HepG2 (cell line): Measurements from ENCODE around the gene TRABD. TPM values are rescaled to one million over a fixed set of nuclear protein-coding genes. Genes with fewer than 3 reads are reported as not detected.

Source experiments
- ATAC-seq: fragments of 200-7000 bp; cut with Tn5 transposase; 3 replicates; pipeline ENCODE4 v1.9.1; 2020; ENCODE audit warnings: mild to moderate bottlenecking, moderate library complexity
- BruUV-seq: library from RNA; stranded (reverse); fragments of 400-500 nt; replicated peaks from 2 replicates; lab custom pipeline; 2021; lab: Mats Ljungman, UMichigan
- CTCF ChIA-PET: fragments of 300-600 bp; formaldehyde crosslinking; extraction: SDS; loops from one replicate; lab custom pipeline; 2021; ENCODE audit warnings: low total read pairs, inconsistent platforms, low intra/inter-chr PET ratio; lab: Yijun Ruan, JAX
- POLR2A ChIA-PET: fragments of 350-600 bp; sonication (Branson Sonifier 250); formaldehyde crosslinking; loops from one replicate; lab custom pipeline; 2020; ENCODE audit warnings: antibody characterized with exemption, inconsistent platforms; lab: Yijun Ruan, JAX
- DNase-seq: peaks from one replicate; pipeline ENCODE4 v3.0.0-alpha.2; 2015; ENCODE audit warnings: low spot score
- FAIRE-seq: peaks from 3 replicates; lab custom pipeline; 2011; peaks lifted over from hg19 to GRCh38; lab: Jason Lieb, UNC
- H2AFZ ChIP-seq: one replicate; pipeline ENCODE4 v1.6.1; 2011; ENCODE audit warnings: low read length, inconsistent platforms
- H3K27ac ChIP-seq: fragments of 300-600 bp; 3 replicates; pipeline ENCODE4 v1.8.0; 2011; ENCODE audit warnings: mixed run types, mild to moderate bottlenecking, mixed read lengths, low read length, inconsistent platforms; ENCODE audit not compliant: insufficient read depth; ENCODE audit errors: extremely low read length
- H3K27me3 ChIP-seq, 2 experiments: fragments of 200-600 bp in 1 of 2; 2 replicates in 1 of 2; 3 replicates in 1 of 2; pipeline versions ENCODE4 v1.6.0 to v1.8.0; 2011; ENCODE audit warnings: low read length in 2 of 2, mild to moderate bottlenecking in 2 of 2, moderate library complexity in 2 of 2, inconsistent platforms in 1 of 2; ENCODE audit not compliant: insufficient read depth in 2 of 2, control insufficient read depth in 1 of 2
- H3K36me3 ChIP-seq, 2 experiments: fragments of 200-600 bp in 1 of 2; replicated peaks in 1 of 2; 2 replicates in 1 of 2; 3 replicates in 1 of 2; pipeline versions ENCODE4 v1.5.1 to v1.8.0; 2011; ENCODE audit warnings: low read length in 2 of 2, inconsistent platforms in 1 of 2; ENCODE audit not compliant: insufficient read depth in 2 of 2, control insufficient read depth in 1 of 2
- H3K4me1 ChIP-seq: 2 replicates; pipeline ENCODE4 v1.5.1; 2012; ENCODE audit warnings: low read length, inconsistent platforms; ENCODE audit not compliant: insufficient read depth
- H3K4me2 ChIP-seq: 2 replicates; pipeline ENCODE4 v1.6.0; 2011; ENCODE audit warnings: low read depth, low read length, inconsistent platforms
- H3K4me3 ChIP-seq, 3 experiments: fragments of 200-600 bp in 1 of 3; sonication (generic), shearing (Covaris generic) in 1 of 3; replicated peaks in 1 of 3; 2 replicates each; pipeline ENCODE4 v1.5.1; 2011 to 2016; ENCODE audit warnings: low read length in 3 of 3, inconsistent platforms in 2 of 3, low read depth in 2 of 3, mild to moderate bottlenecking in 2 of 3, control low read depth in 1 of 3, mixed read lengths in 1 of 3; ENCODE audit not compliant: insufficient read depth in 1 of 3
- H3K79me2 ChIP-seq: one replicate; pipeline ENCODE4 v1.6.1; 2011; ENCODE audit warnings: low read length, inconsistent platforms; ENCODE audit not compliant: insufficient read depth
- H3K9ac ChIP-seq: 2 replicates; pipeline ENCODE4 v1.6.0; 2011; ENCODE audit warnings: mild to moderate bottlenecking, low read depth, low read length, inconsistent platforms; ENCODE audit not compliant: insufficient read depth
- H3K9me3 ChIP-seq: 2 replicates; pipeline ENCODE4 v1.5.1; 2012; ENCODE audit warnings: mild to moderate bottlenecking, low read length
- H4K20me1 ChIP-seq: 2 replicates; pipeline ENCODE4 v1.6.0; 2011; ENCODE audit warnings: inconsistent platforms, mild to moderate bottlenecking, low read length, moderate library complexity; ENCODE audit not compliant: insufficient read depth
- AGO1 ChIP-seq: fragments of 200-400 bp; formaldehyde crosslinking; IDR thresholded peaks from 2 replicates; pipeline ENCODE4 v1.6.1; 2017; ENCODE audit warnings: mild to moderate bottlenecking, low read depth, low read length, moderate library complexity; ENCODE audit not compliant: poor library complexity, severe bottlenecking
- ATF3 ChIP-seq: sonication (generic); formaldehyde crosslinking; IDR thresholded peaks from 2 replicates; pipeline ENCODE4 v1.4.0; 2020; ENCODE audit warnings: missing genetic modification reagents
- NR2F2 ChIP-seq: IDR thresholded peaks from 2 replicates; pipeline ENCODE4 v1.6.1; 2012; ENCODE audit warnings: low read depth, inconsistent platforms, borderline replicate concordance
- RCOR2 ChIP-seq: IDR thresholded peaks from 2 replicates; pipeline ENCODE4 v1.6.1; 2016; ENCODE audit warnings: missing biosample characterization, missing genetic modification reagents
- TOE1 ChIP-seq: sonication (generic); formaldehyde crosslinking; IDR thresholded peaks from 2 replicates; pipeline ENCODE4 v1.4.0; 2020; ENCODE audit warnings: mild to moderate bottlenecking, missing genetic modification reagents
- ZNF674 ChIP-seq: sonication (generic); formaldehyde crosslinking; IDR thresholded peaks from 2 replicates; pipeline ENCODE4 v1.5.0; 2020; ENCODE audit warnings: low read depth, mild to moderate bottlenecking, missing genetic modification reagents
- ZNF75D ChIP-seq: sonication (generic); formaldehyde crosslinking; IDR thresholded peaks from 2 replicates; pipeline ENCODE4 v1.8.1; 2023; ENCODE audit warnings: missing genetic modification reagents, mild to moderate bottlenecking, borderline replicate concordance
- WGBS: methylation state at CpG from one replicate; pipeline ENCODE4 v1.1.6; 2017; ENCODE audit warnings: low lambda C conversion rate; 5-methylcytosine and 5-hydroxymethylcytosine counted together
- in situ Hi-C: cut with HindIII; loops from 2 replicates; pipeline ENCODE4 v1.10.0; 2017; ENCODE audit warnings: low pct_unique_long_range_greater_than_20kb; ENCODE audit not compliant: extremely low pct_ligation_motif_present
- intact Hi-C: fragments of 100-400 bp; cut with micrococcal nuclease; formaldehyde crosslinking; loops from one replicate; pipeline ENCODE4 v1.10.0; 2022; ENCODE audit not compliant: unreplicated experiment
- polyA plus RNA-seq, 8 experiments: library from polyadenylated mRNA; depleted of rRNA in 3 of 8; stranded (reverse) in 7 of 8; unstranded in 1 of 8; fragments of >200 nt; fragmentation: Illumina TruSeq in 4 of 8; extraction: Trizol in 4 of 8; gene quantifications; 2 replicates each; pipeline versions ENCODE4 v1.2.1 to v1.2.3, GENCODE V29; 2011 to 2016; ENCODE audit warnings: low read depth in 4 of 8, missing spikeins in 1 of 8, mixed read lengths in 1 of 8; ENCODE audit not compliant: insufficient read depth in 1 of 8
- total RNA-seq, 5 experiments: library from RNA; depleted of rRNA; stranded (reverse); fragments of >200 nt; fragmentation: Illumina TruSeq; extraction: Trizol; gene quantifications; 2 replicates each; pipeline ENCODE4 v1.2.3, GENCODE V29; 2016; ENCODE audit warnings: low read depth in 1 of 5
- TF ChIP-seq, protein P1 (sequence below): sonication (generic); formaldehyde crosslinking; IDR thresholded peaks from 2 replicates; pipeline ENCODE4 v1.4.0; 2020; ENCODE audit warnings: missing genetic modification reagents

The TRABD gene
- total and polyA plus RNA-seq, 2 of the 13 experiments (the other 11 are each of a cell fraction or from before 2014, with no cell fraction given), result 21.5 to 28.9 TPM

DNA sequence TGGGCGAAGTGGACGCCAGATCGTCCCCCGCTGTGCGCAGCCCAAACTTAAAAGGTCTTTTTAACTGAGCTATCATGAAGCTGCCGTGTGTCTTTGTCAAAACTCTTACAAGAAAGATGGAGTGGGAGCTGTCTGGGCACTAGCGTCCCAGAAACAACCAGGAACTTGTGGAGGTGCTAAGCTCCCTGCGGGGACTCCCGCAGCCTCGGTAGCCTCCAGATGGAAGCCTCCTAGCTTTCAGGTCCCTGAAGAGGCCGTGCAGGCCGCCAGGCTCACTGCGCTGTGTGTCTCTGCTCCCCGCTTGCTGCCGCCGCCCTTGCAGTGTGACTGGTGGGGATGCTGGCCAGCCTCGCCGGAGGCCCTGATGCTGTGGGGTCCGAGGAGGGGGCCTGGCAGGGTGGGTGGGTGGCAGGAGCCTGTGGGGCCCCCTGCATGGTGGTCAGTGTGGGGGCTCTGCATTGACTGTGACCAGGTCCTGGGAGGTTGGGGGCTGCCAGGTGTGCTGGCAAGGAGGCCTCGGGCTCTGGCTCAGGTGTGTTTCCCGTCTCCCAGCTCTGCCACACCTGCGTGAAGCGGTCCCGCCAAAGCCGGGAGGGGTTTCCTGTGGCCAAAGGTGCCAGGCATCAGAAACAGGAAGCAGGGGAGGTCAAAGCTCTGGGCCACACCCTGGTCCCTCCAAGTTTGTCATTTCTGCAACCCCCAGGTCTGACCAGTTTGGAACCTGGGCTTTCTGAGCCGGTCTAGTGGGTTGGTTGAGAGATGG lies 1.2 kb downstream of the TRABD start (continued):
- TF ChIP-seq, protein P1, sequence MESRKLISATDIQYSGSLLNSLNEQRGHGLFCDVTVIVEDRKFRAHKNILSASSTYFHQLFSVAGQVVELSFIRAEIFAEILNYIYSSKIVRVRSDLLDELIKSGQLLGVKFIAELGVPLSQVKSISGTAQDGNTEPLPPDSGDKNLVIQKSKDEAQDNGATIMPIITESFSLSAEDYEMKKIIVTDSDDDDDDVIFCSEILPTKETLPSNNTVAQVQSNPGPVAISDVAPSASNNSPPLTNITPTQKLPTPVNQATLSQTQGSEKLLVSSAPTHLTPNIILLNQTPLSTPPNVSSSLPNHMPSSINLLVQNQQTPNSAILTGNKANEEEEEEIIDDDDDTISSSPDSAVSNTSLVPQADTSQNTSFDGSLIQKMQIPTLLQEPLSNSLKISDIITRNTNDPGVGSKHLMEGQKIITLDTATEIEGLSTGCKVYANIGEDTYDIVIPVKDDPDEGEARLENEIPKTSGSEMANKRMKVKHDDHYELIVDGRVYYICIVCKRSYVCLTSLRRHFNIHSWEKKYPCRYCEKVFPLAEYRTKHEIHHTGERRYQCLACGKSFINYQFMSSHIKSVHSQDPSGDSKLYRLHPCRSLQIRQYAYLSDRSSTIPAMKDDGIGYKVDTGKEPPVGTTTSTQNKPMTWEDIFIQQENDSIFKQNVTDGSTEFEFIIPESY (CRISPR knock-in tag), result peak; percentile 54; the same call in 1 of the 2 replicates

GRCh38 chr22:50188356-50188755 lies 2.6 kb downstream of the TRABD start:
- Histone ChIP-seq H3K36me3 (peaks cover 3 to 8% of the 10 kb centered on the region in 2 experiments; a peak in 4 of 5 replicates), H3K4me1 (peaks cover 30% of the 10 kb centered on the region), H3K4me2 (no peak overlapping the region), H3K79me2 (peaks cover 18% of the 10 kb centered on the region), H3K27me3 (no peaks in the 10 kb centered on the region), H3K27ac (no peak overlapping the region), H2AFZ (no peak overlapping the region), H3K4me3 (no peak overlapping the region), H3K9me3 (no peaks in the 10 kb centered on the region), H4K20me1 (peaks cover 2% of the 10 kb centered on the region; the same call in 1 of the 2 replicates), H3K9ac (no peak overlapping the region)
- FAIRE-seq (no peak), ATAC-seq (no peak), DNase-seq (no peak)
- CTCF ChIA-PET, result no interaction called here
- WGBS, result 95% methylated on average over 7 of the region's 11 CpGs
- intact Hi-C loops, result no loop called here
- in situ Hi-C loops, result no loop called here
- POLR2A ChIA-PET, result no interaction called here
- TF ChIP-seq RCOR2 (no peak), ZNF75D (CRISPR knock-in tag) (no peak), ZNF674 (CRISPR knock-in tag) (no peak), ATF3 (CRISPR knock-in tag) (no peak), NR2F2 (no peak), TOE1 (CRISPR knock-in tag) (no peak), AGO1 (no peak)
- BruUV-seq, result TSS peak; percentile 43
